Measurements from ENCODE around the gene TNRC18.
"Not testable (repeated sequence)": the region's sequence is repeated elsewhere in the genome, so short reads cannot be mapped to it uniquely, and the experiment has no call there.

The TNRC18 gene

DNA sequence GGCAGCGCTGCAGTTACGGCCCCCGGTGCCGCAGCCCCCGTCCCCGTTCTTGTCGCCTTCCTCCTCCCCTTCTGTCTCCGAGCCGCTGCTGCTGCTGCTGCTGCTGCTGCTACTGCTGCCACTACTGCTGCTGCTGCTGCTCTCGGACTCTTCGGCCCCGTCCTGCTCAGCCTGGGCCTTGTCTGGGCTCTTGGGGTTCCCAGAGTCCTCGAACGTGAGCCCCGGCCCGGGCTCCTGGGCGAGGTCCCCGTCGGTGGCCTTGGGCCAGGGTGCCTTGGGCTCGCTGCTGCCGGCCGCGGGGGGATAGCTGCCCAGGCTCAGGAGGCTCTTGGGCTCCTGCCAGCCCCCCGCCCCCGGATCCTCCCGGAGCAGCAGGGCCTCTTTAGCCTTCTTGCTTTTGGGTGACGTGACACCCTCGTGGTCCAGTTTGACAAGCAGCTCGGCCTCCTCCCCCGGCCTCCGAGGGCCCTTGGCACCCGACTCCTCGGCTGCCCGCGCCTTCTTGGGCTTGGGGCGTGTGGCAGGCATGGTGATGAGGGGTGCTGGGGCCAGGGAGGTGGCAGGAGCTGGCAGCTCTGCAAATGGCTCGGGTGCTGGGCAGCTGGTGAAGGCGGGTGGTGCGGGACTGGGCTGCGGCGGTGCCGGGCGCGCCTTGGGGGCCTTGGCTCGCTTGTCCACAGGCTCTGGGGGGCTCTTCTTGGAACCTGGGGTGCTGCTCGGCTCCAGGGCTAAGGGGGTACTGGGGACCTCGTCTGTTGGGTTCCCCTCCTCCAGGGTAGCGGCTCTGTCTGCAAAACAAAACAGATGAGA is 110.4 kb downstream of the TNRC18 start:
- not testable (repeated sequence) for DNase-seq

DNA sequence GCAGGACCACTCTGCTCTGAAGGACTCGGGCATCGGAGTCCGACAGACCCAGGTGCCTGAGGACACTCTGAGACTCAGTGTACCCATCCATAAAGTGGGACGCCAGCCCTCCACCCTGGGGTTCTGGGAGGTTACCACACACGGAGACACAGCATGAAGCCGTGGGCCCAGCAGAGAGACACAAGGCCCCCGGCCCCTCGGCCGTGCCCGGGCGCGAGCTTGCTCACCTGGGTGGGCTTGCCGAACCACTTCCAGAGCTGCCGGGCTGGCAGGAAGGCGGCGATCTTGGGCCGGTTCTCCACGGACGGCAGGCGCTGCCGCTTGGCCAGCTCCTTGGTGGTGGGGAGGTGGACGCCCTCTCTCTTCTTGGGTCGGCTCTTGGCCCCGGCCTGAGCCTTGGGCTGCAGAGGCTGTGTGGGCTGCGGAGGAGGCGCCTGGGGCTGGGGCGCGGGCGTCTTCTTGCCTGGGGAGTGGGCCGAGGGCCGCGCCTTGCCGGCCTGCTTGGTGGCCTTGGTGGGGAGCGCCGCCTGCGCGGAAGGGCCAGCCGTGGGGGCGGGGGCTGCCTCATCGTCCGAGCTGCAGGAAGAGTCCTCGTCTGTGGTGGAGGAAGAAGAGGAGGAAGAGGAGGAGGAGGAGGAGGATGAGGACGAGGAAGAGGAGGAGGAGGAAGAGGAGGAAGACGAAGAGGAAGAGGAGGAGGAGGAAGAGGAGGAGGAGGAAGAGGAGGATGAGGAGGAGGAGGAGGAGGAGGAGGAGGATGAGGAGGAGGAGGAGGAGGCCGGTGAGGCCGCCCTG is 111.2 kb downstream of the TNRC18 start:
- DNase-seq: not testable (repeated sequence)

DNA sequence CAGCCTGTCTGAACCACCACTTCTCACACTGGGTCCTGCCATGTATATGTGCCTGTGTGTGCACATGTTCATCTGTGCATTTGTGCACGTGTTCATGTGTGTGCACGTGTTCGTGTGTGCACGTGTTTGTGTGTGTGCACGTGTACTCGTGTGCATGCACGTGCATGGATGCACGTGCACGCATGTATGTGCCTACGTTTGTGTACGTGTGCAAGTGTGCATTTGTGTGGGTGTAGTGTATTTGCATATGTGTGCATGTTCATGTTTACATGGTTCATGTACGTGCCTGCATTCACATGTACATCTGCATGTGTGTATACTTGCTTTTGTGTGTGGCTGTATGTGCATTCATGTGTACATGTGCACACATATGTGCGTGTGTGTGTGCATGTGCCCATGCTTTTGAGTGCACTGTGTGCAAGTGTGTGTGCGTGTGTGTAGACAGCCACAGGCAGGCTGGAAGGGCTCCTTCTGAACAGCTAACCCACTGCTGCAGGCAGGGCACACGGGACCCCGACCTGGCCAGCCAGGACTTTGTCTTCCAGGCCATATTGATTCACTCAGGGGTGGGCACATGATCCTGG is 112.7 kb downstream of the TNRC18 start:
- DNase-seq: no peak

DNA sequence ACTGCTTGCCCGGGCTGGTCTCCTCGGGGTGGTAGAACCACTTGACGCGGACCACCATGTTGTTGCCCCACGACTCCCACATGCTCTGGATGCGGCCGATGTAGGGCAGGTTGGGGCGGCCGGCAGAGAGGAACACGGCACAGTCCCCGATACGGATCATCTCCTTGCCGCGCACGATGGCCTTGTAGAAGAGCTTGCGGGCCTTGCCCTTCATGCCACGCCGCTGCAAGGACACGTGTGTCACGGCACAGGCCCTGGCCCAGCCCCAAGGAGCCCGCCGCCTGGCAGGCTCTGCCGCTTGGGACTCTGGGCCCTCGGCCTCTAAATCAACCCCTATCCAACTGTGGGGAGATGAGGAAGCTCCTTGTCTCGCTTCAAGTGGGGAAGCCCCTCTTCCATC is 114.5 kb downstream of the TNRC18 start:
- DNase-seq: no peak

DNA sequence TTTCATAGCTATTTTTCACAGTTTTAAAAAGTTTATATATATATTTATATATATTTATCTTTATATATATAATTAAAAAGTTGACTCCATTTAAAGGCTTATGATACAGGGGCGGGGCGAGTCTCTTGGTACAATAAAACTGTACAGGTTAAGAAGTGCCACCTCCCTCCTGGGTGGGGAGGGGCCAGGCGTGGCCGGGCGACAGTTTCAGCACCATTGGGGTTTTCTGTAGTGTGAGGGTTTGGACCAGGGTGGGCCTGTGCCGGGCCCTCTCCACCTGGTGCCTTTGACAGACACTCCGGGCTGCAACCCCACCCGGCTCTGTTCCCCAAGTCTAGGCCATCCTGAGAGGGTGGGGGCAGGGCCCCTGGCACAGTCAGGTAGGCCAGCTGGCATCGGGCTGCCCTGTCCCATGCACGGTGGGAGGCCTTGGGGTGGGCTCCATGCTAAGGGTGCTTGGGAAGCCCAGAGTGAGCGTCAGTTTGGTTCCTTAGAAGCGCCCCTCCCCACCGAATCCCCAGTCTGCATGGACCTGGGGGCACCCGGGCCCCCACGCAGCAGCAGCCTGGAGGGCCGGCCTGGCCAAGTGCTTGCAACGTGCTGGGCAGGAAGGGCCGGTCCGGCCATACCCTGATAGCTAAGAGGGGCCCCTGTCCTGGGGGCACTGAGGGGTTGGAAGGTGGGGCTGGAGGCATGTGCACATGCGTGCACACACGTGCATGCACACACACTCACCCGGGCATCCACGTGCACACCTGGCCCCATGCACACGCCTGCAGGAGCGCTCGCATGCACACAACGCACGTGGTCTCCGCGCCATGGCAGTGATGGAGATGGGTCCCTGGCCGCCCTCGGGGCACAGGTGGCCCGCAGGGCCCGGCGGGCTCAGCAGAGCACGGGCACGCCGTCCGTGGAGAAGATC is 116.2 kb downstream of the TNRC18 start:
- not testable (repeated sequence) for DNase-seq

DNA sequence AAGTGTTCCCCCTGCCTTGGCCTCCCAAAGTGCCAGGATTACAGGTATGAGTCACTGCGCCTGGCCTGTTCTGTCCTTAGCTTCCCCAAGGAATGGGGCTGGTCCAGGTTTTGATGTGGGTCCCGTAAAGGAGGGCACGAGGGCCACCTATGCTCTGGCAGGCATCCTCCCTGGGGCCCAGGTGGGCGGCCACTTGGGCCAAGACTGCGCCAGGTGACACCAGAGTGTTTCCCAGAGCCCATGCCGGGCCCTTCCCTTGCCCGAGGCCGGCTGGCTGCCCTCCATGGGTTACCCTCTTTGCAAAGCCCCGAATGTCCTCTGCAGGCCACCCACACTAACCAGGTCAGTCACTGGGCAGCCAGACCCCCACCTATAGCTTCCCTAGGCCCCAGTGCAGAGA is 118.6 kb downstream of the TNRC18 start:
- DNase-seq: not testable (repeated sequence)

DNA sequence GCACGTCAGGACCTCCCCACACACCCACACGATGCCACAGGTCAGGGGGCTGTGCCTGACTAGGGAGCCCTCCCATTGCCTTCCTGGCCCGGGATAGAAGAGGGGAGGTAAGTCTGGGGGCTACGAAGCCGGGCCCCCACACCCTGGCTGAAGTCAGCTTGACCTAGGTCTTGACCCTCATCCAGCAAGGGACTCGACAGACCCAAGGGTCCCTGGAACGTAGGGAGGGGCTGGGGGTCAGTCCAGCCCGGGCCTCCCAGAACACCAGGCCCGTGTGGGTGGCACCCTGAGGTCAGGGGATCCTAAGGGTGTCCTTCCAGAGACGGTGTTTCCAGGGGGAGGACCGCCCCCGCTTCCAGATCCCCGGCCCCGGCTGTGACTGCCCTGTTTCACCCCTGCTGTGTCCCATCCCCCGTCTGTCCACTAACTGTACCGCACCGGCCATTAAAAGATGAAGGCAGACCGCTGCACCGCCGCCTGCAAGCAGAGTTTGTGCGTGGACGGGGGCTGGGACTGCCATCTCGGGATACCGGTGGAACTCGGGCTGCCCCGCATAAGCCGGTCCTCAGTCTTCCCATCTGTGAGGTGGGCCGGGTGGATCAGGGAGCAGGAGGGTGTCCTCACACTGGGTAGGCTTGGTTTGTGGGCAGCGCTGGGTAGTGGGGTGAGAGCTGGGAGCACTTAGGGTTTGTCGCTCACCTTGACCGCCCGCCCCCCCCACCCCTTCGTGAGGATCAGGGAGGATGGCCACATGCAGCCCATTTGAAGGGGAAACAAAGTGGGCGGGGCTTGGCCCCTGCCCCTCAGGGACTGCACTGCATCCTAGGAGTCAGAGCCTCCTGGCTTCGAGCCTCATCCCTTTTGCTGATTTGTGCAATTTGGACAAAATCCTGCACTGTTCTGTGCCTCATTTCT is 119.8 kb downstream of the TNRC18 start:
- DNase-seq: no peak

DNA sequence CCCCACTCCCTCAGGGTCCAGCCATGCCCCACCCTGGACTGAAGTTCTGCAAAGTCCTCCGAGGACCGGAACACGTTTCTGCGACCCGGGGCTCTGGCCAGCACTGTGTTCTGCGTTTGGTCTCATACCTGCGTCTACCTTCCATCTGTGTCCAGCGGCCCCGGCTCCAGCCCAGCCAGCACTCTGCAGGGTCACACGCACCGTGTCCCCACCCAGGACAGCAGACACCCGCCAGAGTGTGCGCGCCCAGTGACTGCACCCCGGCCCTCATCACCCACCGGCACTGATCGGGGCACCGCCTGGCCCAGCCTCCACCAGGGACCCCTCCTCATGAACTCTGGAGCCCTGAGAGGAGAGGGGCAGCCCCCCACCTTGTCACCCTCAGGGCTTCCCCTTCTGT is 120.6 kb downstream of the TNRC18 start:
- DNase-seq: no peak

DNA sequence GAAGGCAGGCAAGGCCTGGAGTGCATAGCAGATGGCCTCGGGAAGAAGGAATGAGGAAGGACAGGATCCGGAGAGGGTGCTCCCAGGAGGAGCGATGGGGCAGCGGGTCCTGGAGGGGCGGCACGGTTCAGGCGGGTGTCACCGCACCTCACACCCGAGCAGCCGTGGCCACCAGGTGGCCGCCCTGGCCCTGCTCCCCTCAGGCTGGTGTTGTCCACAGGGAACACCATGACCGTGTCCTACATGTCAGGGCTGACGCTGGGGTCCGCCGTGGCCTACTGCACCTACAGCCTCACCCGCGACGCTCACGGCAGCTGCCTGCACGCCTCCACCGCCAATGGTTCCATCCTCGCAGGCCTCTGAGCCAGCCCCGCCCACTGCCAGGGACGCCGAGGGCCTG is 121.1 kb downstream of the TNRC18 start:
- no peak for DNase-seq

DNA sequence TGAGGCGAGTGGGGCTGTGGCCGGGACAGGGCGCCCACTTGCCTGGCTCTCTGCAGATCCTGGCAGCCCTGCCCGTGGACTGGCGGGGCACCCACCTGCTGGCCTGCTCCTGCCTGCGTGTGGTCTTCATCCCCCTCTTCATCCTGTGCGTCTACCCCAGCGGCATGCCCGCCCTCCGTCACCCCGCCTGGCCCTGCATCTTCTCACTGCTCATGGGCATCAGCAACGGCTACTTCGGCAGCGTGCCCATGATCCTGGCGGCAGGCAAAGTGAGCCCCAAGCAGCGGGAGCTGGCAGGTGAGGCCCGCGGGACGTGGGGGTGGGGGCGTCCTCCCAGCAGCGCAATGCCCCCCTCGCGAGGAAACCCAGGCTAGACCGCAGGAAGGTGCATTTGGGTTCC is 123.3 kb downstream of the TNRC18 start:
- DNase-seq: no peak

DNA sequence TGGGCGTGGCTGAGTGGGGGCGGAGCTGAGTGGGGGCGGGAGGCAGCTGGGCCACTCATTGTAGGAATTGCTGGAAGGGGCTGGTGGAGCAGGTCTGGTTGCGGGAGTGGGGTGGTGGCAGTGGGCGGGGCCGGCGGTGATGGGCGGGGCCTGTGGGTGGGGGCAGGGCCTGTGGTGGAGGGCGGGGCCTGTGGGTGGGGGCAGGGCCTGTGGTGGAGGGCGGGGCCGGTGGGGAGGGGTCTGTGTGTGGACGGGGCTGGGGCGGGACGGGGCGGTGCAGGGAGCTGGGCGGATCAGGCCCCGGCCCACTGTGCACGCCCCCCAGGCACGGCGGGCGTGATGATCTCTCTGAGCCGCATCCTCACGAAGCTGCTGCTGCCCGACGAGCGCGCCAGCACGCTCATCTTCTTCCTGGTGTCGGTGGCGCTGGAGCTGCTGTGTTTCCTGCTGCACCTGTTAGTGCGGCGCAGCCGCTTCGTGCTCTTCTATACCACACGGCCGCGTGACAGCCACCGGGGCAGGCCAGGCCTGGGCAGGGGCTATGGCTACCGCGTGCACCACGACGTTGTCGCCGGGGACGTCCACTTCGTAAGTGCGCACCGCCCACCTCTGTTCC is 126.9 kb downstream of the TNRC18 start:
- no peak for DNase-seq

DNA sequence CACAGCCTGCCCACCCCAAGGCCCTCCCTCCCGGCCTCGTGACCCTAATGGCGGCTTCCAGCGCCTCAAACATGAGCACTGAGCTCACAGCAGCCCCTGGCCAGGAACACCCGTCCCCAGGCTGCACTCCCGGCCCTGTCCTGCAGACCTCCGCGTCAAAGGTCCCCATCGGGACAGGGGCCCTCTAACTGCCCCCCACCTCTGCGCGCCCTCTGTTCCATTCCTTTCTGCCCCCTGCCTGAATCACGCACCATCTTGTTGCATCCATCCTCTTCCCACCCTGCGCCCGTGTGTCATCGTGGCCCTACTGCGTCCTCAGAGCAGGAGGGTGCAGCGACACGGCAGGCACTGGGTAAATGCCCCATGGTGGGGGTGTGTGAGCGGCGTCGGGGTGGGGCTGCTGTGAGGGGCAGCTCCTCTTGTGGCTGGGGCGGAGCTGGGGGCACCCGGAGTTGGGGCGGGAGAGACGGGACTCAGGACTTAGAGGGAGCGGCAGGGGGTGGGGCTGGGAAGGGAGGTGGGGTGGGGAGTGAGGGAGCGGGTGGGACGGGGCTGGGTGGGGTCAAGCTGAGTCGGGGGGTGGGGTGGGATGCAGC is 127.5 kb downstream of the TNRC18 start:
- DNase-seq: no peak

DNA sequence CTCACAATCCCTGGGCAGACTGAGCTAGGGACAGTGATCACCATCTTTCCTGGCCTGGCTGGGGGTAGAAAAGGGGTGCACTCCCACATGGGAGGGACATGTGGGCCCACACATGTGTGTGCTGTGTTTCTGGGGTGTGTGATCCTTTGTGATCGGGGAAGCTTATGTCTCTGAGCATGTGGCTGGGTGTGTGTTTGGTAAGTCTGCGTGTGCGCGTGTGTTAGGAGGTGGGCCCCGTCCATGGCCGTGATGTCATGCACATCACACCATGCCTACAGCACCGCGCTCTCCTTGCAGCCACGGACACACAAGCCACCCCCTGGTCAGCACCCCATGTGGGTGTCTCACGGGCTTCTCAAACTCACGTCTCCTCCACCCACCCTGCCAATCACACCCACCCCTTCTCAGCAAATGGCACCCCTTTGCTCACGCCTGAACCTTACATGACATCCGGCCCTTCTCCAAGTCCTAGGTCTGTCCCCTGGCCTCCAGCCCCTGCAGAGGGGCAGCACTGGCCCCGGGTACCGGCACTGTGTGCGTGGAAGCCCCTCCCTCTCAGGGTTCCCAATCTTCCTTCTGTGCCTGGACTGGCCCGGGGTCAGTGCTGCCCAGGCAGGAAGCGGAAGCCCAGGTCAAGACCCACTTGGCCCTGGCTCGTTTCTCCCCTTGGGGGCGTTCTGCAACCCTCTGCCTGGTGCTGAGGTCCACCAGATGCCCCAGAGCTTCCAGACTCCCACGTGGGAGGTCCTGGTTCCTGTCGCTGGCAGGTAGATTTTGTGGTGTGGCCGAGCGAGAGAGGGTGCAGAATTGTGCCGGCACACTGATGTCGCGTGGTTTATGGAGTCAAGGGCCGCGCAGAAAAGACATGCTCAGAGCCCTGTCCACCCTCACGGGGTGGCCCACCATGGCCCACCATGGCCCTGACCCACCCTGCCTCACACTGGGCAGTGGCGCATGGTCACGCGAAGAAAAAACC is 128.3 kb downstream of the TNRC18 start:
- no peak for DNase-seq

DNA sequence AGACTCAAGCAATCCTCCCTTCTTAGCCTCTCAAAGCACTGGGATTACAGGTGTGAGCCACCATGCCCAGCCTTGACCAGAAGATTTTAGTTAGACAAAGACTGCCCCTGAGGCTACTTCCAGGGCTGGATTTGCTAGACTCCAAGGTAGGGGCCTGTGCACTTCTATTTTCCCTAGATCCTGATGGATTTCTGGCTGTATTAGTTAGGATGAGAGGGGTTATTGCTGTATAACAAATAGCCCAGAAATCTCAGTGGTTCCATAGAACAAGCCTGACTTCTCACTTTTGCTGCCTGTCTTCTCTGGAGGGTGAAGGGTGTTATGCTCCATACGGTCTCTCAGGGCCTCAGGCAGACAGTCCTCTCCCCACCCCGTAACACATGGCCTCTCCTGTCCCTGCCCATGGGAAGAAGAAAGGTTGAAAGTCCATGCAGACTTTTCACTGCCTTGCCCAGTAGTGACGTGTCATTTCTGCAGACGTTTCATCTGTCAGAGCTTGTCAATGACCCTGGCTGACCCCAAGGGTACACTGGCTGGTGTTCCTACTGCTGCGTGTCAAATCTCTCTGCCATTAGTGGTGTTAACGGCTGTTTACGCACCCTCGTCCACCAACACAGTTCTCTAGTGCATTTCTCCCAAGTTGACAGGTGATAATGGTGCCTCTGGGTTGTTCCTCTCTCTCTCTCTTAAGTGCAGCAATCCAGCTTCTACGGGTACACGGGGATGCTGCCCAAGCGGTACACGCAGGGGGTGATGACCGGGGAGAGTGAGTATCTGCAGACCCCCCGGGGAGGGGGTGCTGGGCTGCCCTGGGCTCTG is 129.3 kb downstream of the TNRC18 start:
- DNase-seq: no peak

DNA sequence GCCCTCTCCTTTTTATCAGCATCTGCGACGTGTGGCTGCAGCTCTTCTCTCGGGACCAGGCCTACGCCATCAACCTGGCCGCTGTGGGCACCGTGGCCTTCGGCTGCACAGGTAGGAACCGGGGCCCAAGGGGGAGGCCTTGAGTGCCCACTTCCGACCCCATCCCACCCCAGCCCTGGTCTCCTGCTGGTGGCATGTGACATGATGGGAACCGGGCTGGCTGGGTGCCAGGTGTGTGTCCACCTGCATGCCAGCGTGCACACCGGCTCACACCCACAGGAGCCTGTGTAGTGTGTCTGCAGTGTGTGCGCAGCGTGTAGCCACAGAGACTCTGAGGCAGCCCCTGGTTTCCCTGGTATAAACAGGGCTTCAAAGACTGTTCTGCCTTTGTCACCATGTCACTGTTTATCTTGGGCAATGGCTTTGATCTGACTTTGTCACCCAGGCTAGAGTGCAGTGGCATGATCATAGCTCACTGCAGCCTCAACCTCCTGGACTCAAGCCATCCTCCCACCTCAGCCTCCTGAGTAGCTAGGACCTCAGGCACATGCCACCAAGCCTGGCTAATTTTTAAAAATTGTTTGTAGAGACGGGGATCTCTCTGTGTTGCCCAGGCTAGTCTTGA is 131.8 kb downstream of the TNRC18 start:
- DNase-seq: not testable (repeated sequence)

DNA sequence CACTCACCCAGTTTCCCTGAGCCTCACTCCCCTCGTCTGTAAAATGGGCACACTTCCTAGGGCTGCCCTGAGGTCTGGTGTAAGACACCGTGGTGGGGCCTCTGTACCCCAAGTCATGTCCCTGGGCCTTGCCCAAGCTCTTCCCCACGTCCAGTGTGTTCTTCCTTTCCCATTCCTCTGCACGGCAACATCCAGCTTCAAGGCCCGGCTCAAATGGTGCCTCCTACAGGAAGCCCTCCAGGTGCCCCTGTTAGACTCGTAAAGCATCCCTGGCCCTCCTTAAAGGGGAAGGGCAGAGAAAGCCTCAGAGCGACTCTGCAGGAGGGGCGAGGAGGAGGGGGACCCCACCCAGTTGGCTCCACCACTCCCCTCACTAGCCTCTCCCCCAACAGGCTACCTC is 132.3 kb downstream of the TNRC18 start:
- DNase-seq: no peak

DNA sequence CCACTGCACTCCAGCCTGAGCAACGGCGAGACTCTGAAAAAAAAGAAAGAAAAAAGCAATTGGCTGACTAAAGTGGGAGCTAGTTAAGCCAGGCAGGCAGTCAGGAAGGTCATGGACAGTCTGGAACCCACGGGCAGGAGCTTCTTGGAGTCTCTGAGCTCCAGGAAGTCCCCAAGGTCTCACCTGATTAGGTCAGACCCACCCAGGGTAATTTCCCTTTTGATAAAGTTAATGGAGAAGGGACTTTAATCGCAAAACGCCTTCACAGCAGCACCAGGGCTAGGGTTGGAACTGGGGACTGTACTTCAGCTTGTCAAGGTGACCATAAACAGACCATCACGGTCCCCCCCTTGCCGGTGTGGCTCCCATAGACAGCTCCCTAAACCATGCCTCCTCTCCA is 134.3 kb downstream of the TNRC18 start:
- DNase-seq: no peak

DNA sequence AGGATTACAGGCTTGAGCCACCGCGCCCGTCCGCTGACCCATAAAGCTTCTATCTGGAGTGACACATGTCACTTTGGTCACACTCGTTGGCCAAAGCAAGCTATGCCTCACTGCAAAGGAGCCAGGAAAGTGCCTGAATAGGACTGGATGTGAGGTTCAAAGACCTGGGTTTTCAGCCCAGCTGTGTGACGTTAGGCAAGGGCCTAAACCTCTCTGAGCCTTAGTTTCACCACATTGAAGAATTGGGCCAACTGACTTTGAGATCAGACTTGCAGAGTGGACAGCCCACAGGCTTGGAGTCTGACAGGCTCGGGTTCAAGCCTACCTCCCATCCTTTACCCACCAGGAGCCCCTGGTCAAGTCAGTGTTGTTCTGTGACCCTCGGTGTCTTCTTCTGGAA is 135.1 kb downstream of the TNRC18 start:
- DNase-seq: not testable (repeated sequence)
